HepG2 (cell line): Measurements from ENCODE around the gene PSORS1C1. TPM values are rescaled to one million over a fixed set of nuclear protein-coding genes. Genes with fewer than 3 reads are reported as not detected.

ENCODE experiments used
- ATAC-seq: fragments of 200-7000 bp; cut with Tn5 transposase; 3 replicates; pipeline ENCODE4 v1.9.1; 2020; ENCODE audit warnings: mild to moderate bottlenecking, moderate library complexity
- BruUV-seq: library from RNA; stranded (reverse); fragments of 400-500 nt; replicated peaks from 2 replicates; lab custom pipeline; 2021; lab: Mats Ljungman, UMichigan
- CTCF ChIA-PET: fragments of 300-600 bp; formaldehyde crosslinking; extraction: SDS; loops from one replicate; lab custom pipeline; 2021; ENCODE audit warnings: low total read pairs, inconsistent platforms, low intra/inter-chr PET ratio; lab: Yijun Ruan, JAX
- POLR2A ChIA-PET: fragments of 350-600 bp; sonication (Branson Sonifier 250); formaldehyde crosslinking; loops from one replicate; lab custom pipeline; 2020; ENCODE audit warnings: antibody characterized with exemption, inconsistent platforms; lab: Yijun Ruan, JAX
- DNase-seq: peaks from one replicate; pipeline ENCODE4 v3.0.0-alpha.2; 2015; ENCODE audit warnings: low spot score
- FAIRE-seq: peaks from 3 replicates; lab custom pipeline; 2011; peaks lifted over from hg19 to GRCh38; lab: Jason Lieb, UNC
- H2AFZ ChIP-seq: one replicate; pipeline ENCODE4 v1.6.1; 2011; ENCODE audit warnings: low read length, inconsistent platforms
- H3K27ac ChIP-seq: fragments of 300-600 bp; 3 replicates; pipeline ENCODE4 v1.8.0; 2011; ENCODE audit warnings: mixed run types, mild to moderate bottlenecking, mixed read lengths, low read length, inconsistent platforms; ENCODE audit not compliant: insufficient read depth; ENCODE audit errors: extremely low read length
- H3K27me3 ChIP-seq, 2 experiments: fragments of 200-600 bp in 1 of 2; 2 replicates in 1 of 2; 3 replicates in 1 of 2; pipeline versions ENCODE4 v1.6.0 to v1.8.0; 2011; ENCODE audit warnings: low read length in 2 of 2, mild to moderate bottlenecking in 2 of 2, moderate library complexity in 2 of 2, inconsistent platforms in 1 of 2; ENCODE audit not compliant: insufficient read depth in 2 of 2, control insufficient read depth in 1 of 2
- H3K36me3 ChIP-seq, 2 experiments: fragments of 200-600 bp in 1 of 2; replicated peaks in 1 of 2; 2 replicates in 1 of 2; 3 replicates in 1 of 2; pipeline versions ENCODE4 v1.5.1 to v1.8.0; 2011; ENCODE audit warnings: low read length in 2 of 2, inconsistent platforms in 1 of 2; ENCODE audit not compliant: insufficient read depth in 2 of 2, control insufficient read depth in 1 of 2
- H3K4me1 ChIP-seq: 2 replicates; pipeline ENCODE4 v1.5.1; 2012; ENCODE audit warnings: low read length, inconsistent platforms; ENCODE audit not compliant: insufficient read depth
- H3K4me2 ChIP-seq: 2 replicates; pipeline ENCODE4 v1.6.0; 2011; ENCODE audit warnings: low read depth, low read length, inconsistent platforms
- H3K4me3 ChIP-seq, 3 experiments: fragments of 200-600 bp in 1 of 3; sonication (generic), shearing (Covaris generic) in 1 of 3; replicated peaks in 1 of 3; 2 replicates each; pipeline ENCODE4 v1.5.1; 2011 to 2016; ENCODE audit warnings: low read length in 3 of 3, inconsistent platforms in 2 of 3, low read depth in 2 of 3, mild to moderate bottlenecking in 2 of 3, control low read depth in 1 of 3, mixed read lengths in 1 of 3; ENCODE audit not compliant: insufficient read depth in 1 of 3
- H3K79me2 ChIP-seq: one replicate; pipeline ENCODE4 v1.6.1; 2011; ENCODE audit warnings: low read length, inconsistent platforms; ENCODE audit not compliant: insufficient read depth
- H3K9ac ChIP-seq: 2 replicates; pipeline ENCODE4 v1.6.0; 2011; ENCODE audit warnings: mild to moderate bottlenecking, low read depth, low read length, inconsistent platforms; ENCODE audit not compliant: insufficient read depth
- H3K9me3 ChIP-seq: 2 replicates; pipeline ENCODE4 v1.5.1; 2012; ENCODE audit warnings: mild to moderate bottlenecking, low read length
- H4K20me1 ChIP-seq: 2 replicates; pipeline ENCODE4 v1.6.0; 2011; ENCODE audit warnings: inconsistent platforms, mild to moderate bottlenecking, low read length, moderate library complexity; ENCODE audit not compliant: insufficient read depth
- ATF1 ChIP-seq: IDR thresholded peaks from 2 replicates; pipeline ENCODE4 v1.6.1; 2016; ENCODE audit warnings: mild to moderate bottlenecking, control low read depth
- BRD4 ChIP-seq: sonication (generic); formaldehyde crosslinking; IDR thresholded peaks from 2 replicates; pipeline ENCODE4 v1.4.0; 2020; ENCODE audit warnings: missing genetic modification reagents
- EEA1 ChIP-seq: sonication (generic); formaldehyde crosslinking; IDR thresholded peaks from 2 replicates; pipeline ENCODE4 v1.5.1; 2020; ENCODE audit warnings: mild to moderate bottlenecking, missing genetic modification reagents, borderline replicate concordance
- FOXK2 ChIP-seq: fragments of 450-650 bp; IDR thresholded peaks from 2 replicates; pipeline ENCODE4 v1.6.1; 2016
- RERE ChIP-seq: IDR thresholded peaks from 2 replicates; pipeline ENCODE4 v1.6.1; 2016; ENCODE audit warnings: low read depth, missing genetic modification reagents, missing compliant biosample characterization
- SP140L ChIP-seq: sonication (generic); formaldehyde crosslinking; IDR thresholded peaks from 2 replicates; pipeline ENCODE4 v1.4.0; 2020; ENCODE audit warnings: missing genetic modification reagents, borderline replicate concordance
- SP4 ChIP-seq: sonication (generic); formaldehyde crosslinking; IDR thresholded peaks from 2 replicates; pipeline ENCODE4 v1.8.1; 2023; ENCODE audit warnings: mild to moderate bottlenecking, missing genetic modification reagents
- TBX3 ChIP-seq: fragments of 450-650 bp; IDR thresholded peaks from 2 replicates; pipeline ENCODE4 v1.6.1; 2017; ENCODE audit warnings: antibody characterized with exemption, mild to moderate bottlenecking, inconsistent platforms, borderline replicate concordance
- YY1 ChIP-seq: IDR thresholded peaks from 2 replicates; pipeline ENCODE4 v1.6.1; 2011; ENCODE audit warnings: low read length, low read depth, moderate library complexity, mild to moderate bottlenecking; ENCODE audit not compliant: insufficient read depth, insufficient replicate concordance
- ZFP36L2 ChIP-seq: sonication (generic); formaldehyde crosslinking; IDR thresholded peaks from 2 replicates; pipeline ENCODE4 v1.4.0; 2020; ENCODE audit warnings: missing genetic modification reagents
- ZGPAT ChIP-seq: IDR thresholded peaks from 2 replicates; pipeline ENCODE4 v1.6.1; 2016; ENCODE audit warnings: mild to moderate bottlenecking
- ZNF232 ChIP-seq: sonication (generic); formaldehyde crosslinking; IDR thresholded peaks from 2 replicates; pipeline ENCODE4 v1.4.0; 2020; ENCODE audit warnings: missing genetic modification reagents, borderline replicate concordance
- ZNF33B ChIP-seq: sonication (generic); formaldehyde crosslinking; IDR thresholded peaks from 2 replicates; pipeline ENCODE4 v1.5.1; 2020; ENCODE audit warnings: mild to moderate bottlenecking, missing genetic modification reagents
- ZNF572 ChIP-seq: sonication (generic); formaldehyde crosslinking; IDR thresholded peaks from 2 replicates; pipeline ENCODE4 v1.5.1; 2020; ENCODE audit warnings: mild to moderate bottlenecking, missing genetic modification reagents
- ZNF720 ChIP-seq: sonication (generic); formaldehyde crosslinking; IDR thresholded peaks from 2 replicates; pipeline ENCODE4 v1.4.0; 2020; ENCODE audit warnings: missing genetic modification reagents
- ZNF800 ChIP-seq: sonication (generic); formaldehyde crosslinking; IDR thresholded peaks from 2 replicates; pipeline ENCODE4 v1.4.0; 2020; ENCODE audit warnings: missing genetic modification reagents
- WGBS: methylation state at CpG from one replicate; pipeline ENCODE4 v1.1.6; 2017; ENCODE audit warnings: low lambda C conversion rate; 5-methylcytosine and 5-hydroxymethylcytosine counted together
- in situ Hi-C: cut with HindIII; loops from 2 replicates; pipeline ENCODE4 v1.10.0; 2017; ENCODE audit warnings: low pct_unique_long_range_greater_than_20kb; ENCODE audit not compliant: extremely low pct_ligation_motif_present
- intact Hi-C: fragments of 100-400 bp; cut with micrococcal nuclease; formaldehyde crosslinking; loops from one replicate; pipeline ENCODE4 v1.10.0; 2022; ENCODE audit not compliant: unreplicated experiment
- polyA plus RNA-seq, 8 experiments: library from polyadenylated mRNA; depleted of rRNA in 3 of 8; stranded (reverse) in 7 of 8; unstranded in 1 of 8; fragments of >200 nt; fragmentation: Illumina TruSeq in 4 of 8; extraction: Trizol in 4 of 8; gene quantifications; 2 replicates each; pipeline versions ENCODE4 v1.2.1 to v1.2.3, GENCODE V29; 2011 to 2016; ENCODE audit warnings: low read depth in 4 of 8, missing spikeins in 1 of 8, mixed read lengths in 1 of 8; ENCODE audit not compliant: insufficient read depth in 1 of 8
- total RNA-seq, 5 experiments: library from RNA; depleted of rRNA; stranded (reverse); fragments of >200 nt; fragmentation: Illumina TruSeq; extraction: Trizol; gene quantifications; 2 replicates each; pipeline ENCODE4 v1.2.3, GENCODE V29; 2016; ENCODE audit warnings: low read depth in 1 of 5

Gene PSORS1C1
- total and polyA plus RNA-seq, 2 of the 13 experiments (the other 11 are each of a cell fraction or from before 2014, with no cell fraction given) = 0.01 to 0.02 TPM

- in situ Hi-C loops = no loop called here
- intact Hi-C loops = no loop called here
- Histone ChIP-seq H4K20me1 (no peaks in the 10 kb centered on the region), H3K79me2 (no peaks in the 10 kb centered on the region), H3K4me3 (no peak overlapping the region), H3K4me1 (no peaks in the 10 kb centered on the region; the same call in 1 of the 2 replicates), H3K27me3 (peaks cover 6 to 73% of the 10 kb centered on the region in 2 experiments; a peak in 4 of 5 replicates), H3K27ac (no peak overlapping the region), H3K36me3 (no peaks in the 10 kb centered on the region), H3K4me2 (0 out of 2 replicates have a peak overlapping the region, but pooled peaks have one; percentile 1), H3K9me3 (no peaks in the 10 kb centered on the region), H3K9ac (no peak overlapping the region), H2AFZ (no peak overlapping the region)
- WGBS = 34% methylated on average over 18 of the region's 19 CpGs
- no peak for FAIRE-seq
- ATAC-seq = no peak; the same call in 2 of the 3 replicates
- CTCF ChIA-PET = no interaction called here
- POLR2A ChIA-PET = no interaction called here
- DNase-seq = no peak
- BruUV-seq = no TSS peak
- TF ChIP-seq FOXK2 (no peak), ZNF232 (no peak), BRD4 (no peak), RERE (CRISPR knock-in tag) (no peak), ZNF800 (CRISPR knock-in tag) (no peak), ZNF720 (CRISPR knock-in tag) (no peak), SP140L (CRISPR knock-in tag) (no peak), TBX3 (no peak), ATF1 (CRISPR knock-in tag) (no peak), EEA1 (no peak), ZFP36L2 (CRISPR knock-in tag) (no peak), ZNF572 (CRISPR knock-in tag) (no peak), YY1 (no peak), ZNF33B (CRISPR knock-in tag) (no peak), ZGPAT (CRISPR knock-in tag) (no peak), SP4 (CRISPR knock-in tag) (no peak)
Observed at GRCh38 chr6:31116661-31117385, 2.2 kb downstream of the PSORS1C1 start.
